Hepatocyte (in vitro differentiated cells): ENCODE measurements around the gene MYO5A.

Experiments used
- EZH2phosphoT487 ChIP-seq: fragments of 200-600 bp; sonication (generic); IDR thresholded peaks from one replicate; pipeline ENCODE4 v1.6.1; 2018; ENCODE audit warnings: antibody characterized with exemption, mild to moderate bottlenecking, low read depth, moderate library complexity; ENCODE audit not compliant: unreplicated experiment, severe bottlenecking
- TF ChIP-seq, protein P1 (sequence below): fragments of 200-600 bp; sonication (generic); IDR thresholded peaks from 2 replicates; pipeline ENCODE4 v1.5.1; 2016; ENCODE audit warnings: antibody characterized with exemption, mild to moderate bottlenecking; ENCODE audit not compliant: poor library complexity

DNA sequence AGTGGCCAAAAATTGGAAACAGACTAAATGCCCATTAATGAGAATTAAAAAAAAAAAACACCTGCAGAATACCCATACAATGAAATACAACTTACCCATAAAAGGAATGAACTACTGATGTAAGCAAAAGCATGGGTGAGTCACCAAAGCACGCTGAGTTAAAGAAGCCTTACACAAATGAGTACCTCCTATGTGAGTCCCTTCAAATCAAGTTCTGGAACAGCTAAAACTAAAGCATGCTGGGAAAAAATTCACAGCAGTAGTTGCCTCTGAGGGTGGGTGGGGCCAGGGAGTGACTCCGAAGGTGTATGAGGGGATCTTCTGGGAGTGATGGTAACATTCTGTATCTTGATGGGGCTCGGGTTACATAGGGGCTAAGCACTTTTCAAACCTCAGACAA lies 244.5 kb downstream of the MYO5A start:
- TF ChIP-seq, protein P1, sequence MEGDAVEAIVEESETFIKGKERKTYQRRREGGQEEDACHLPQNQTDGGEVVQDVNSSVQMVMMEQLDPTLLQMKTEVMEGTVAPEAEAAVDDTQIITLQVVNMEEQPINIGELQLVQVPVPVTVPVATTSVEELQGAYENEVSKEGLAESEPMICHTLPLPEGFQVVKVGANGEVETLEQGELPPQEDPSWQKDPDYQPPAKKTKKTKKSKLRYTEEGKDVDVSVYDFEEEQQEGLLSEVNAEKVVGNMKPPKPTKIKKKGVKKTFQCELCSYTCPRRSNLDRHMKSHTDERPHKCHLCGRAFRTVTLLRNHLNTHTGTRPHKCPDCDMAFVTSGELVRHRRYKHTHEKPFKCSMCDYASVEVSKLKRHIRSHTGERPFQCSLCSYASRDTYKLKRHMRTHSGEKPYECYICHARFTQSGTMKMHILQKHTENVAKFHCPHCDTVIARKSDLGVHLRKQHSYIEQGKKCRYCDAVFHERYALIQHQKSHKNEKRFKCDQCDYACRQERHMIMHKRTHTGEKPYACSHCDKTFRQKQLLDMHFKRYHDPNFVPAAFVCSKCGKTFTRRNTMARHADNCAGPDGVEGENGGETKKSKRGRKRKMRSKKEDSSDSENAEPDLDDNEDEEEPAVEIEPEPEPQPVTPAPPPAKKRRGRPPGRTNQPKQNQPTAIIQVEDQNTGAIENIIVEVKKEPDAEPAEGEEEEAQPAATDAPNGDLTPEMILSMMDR = no peak
- no peak for TF ChIP-seq EZH2phosphoT487
